Peyer's patch (tissue), 4 donors: ENCODE data around the gene GOLGA7B.

Experiments used
- CTCF ChIP-seq, 6 experiments: fragments of 450-650 bp in 4 of 6; fragments of 200-600 bp in 2 of 6; sonication (generic) in 1 of 6; IDR thresholded peaks; one replicate each; pipeline ENCODE4 v1.5.1; 2017 to 2019; ENCODE audit warnings: antibody characterized with exemption in 6 of 6, mild to moderate bottlenecking in 3 of 6, moderate library complexity in 1 of 6
- POLR2A ChIP-seq, 2 donors: fragments of 450-650 bp; IDR thresholded peaks; one replicate each; pipeline ENCODE4 v1.5.1; 2017; ENCODE audit warnings: antibody characterized with exemption in 2 of 2, mild to moderate bottlenecking in 2 of 2, moderate library complexity in 2 of 2

GRCh38 chr10:97913193-97913592, 63.5 kb downstream of the GOLGA7B start:
- no peak for TF ChIP-seq CTCF (IDR thresholded peaks at IDR 0.05)
- no peak for TF ChIP-seq POLR2A (IDR thresholded peaks at IDR 0.05)
